GM18517 (cell line): Measurements from ENCODE around the gene PRAMEF13.
"Not testable (repeated sequence)": the region's sequence is repeated elsewhere in the genome, so short reads cannot be mapped to it uniquely, and the experiment has no call there.

Experiments
- ATAC-seq: cut with Tn5 transposase; IDR thresholded peaks from one replicate; pipeline ENCODE4 v1.9.1; 2021; ENCODE audit warnings: mild to moderate bottlenecking, moderate library complexity; ENCODE audit not compliant: unreplicated experiment

The PRAMEF13 gene

GRCh38 chr1:13201309-13201708, at the start of gene PRAMEF13:
TSS of gene PRAMEF13 (minus strand) at chr1:13201409. CDS start at chr1:13199589, 1,820 bp downstream.
- not testable (repeated sequence) for ATAC-seq

- ATAC-seq: not testable (repeated sequence)
These were observed 45.9 kb upstream of the PRAMEF13 start for GRCh38 chr1:13247122-13247521.

GRCh38 chr1:13246554-13246871, 45.3 kb upstream of the PRAMEF13 start:
- not testable (repeated sequence) for ATAC-seq

- ATAC-seq: not testable (repeated sequence)
These were observed 44.8 kb upstream of the PRAMEF13 start for GRCh38 chr1:13245841-13246553.

GRCh38 chr1:13243536-13244263, 42.5 kb upstream of the PRAMEF13 start:
- not testable (repeated sequence) for ATAC-seq

GRCh38 chr1:13239633-13240032, 38.4 kb upstream of the PRAMEF13 start:
- ATAC-seq: not testable (repeated sequence)

GRCh38 chr1:13237572-13237971, 36.4 kb upstream of the PRAMEF13 start:
- ATAC-seq: not testable (repeated sequence)

GRCh38 chr1:13234057-13234456, 32.8 kb upstream of the PRAMEF13 start:
- not testable (repeated sequence) for ATAC-seq

- not testable (repeated sequence) for ATAC-seq
These were observed 30.8 kb upstream of the PRAMEF13 start for GRCh38 chr1:13232056-13232455.

GRCh38 chr1:13231061-13231750, 30.0 kb upstream of the PRAMEF13 start:
- not testable (repeated sequence) for ATAC-seq

GRCh38 chr1:13230601-13231000, 29.4 kb upstream of the PRAMEF13 start:
- ATAC-seq: not testable (repeated sequence)

- ATAC-seq: not testable (repeated sequence)
These were observed 28.9 kb upstream of the PRAMEF13 start for GRCh38 chr1:13230096-13230495.

GRCh38 chr1:13228343-13228781, 27.2 kb upstream of the PRAMEF13 start:
- ATAC-seq: no peak

- not testable (repeated sequence) for ATAC-seq
These were observed 26.3 kb upstream of the PRAMEF13 start for GRCh38 chr1:13227271-13228055.

GRCh38 chr1:13225675-13226204, 24.5 kb upstream of the PRAMEF13 start, which contains the start of gene PRAMEF18:
TSS of gene PRAMEF18 (minus strand) at chr1:13226154. CDS start at chr1:13226106, 48 bp downstream.
- not testable (repeated sequence) for ATAC-seq

- no peak for ATAC-seq
These were observed 23.4 kb upstream of the PRAMEF13 start for GRCh38 chr1:13224480-13225060.

- ATAC-seq: not testable (repeated sequence)
These were observed 21.6 kb upstream of the PRAMEF13 start for GRCh38 chr1:13222788-13223187.

- ATAC-seq: not testable (repeated sequence)
These were observed 18.0 kb upstream of the PRAMEF13 start for GRCh38 chr1:13219203-13219602.

GRCh38 chr1:13216619-13217018, 15.4 kb upstream of the PRAMEF13 start:
- ATAC-seq: not testable (repeated sequence)

- not testable (repeated sequence) for ATAC-seq
These were observed 7.5 kb upstream of the PRAMEF13 start for GRCh38 chr1:13208712-13209111.
